ENCODE results near the gene APOC1. TPM values are rescaled to one million over a fixed set of nuclear protein-coding genes. Genes with fewer than 3 reads are reported as not detected.

The APOC1 gene
- total RNA-seq, 1 donor from 2014 or later: 1.2 TPM

- intact Hi-C loops (cut with micrococcal nuclease): loop anchor here (5.0 kb wide), 1 partner anchor 448 kb away; the partner anchor contains the start of genes POLR1G and PPP1R13L
- POLR2A ChIA-PET: interaction anchor here (1.3 to 3.3 kb wide), 3 partner anchors 42 to 80 kb away, joined by 5 to 26 read pairs (median 6); partner anchors contain the start of genes CLASRP, RELB and TOMM40
- Mint-ChIP-seq H3K4me3 (no peak overlapping the region), H3K27ac (peak overlapping the region; percentile 86), H3K4me1 (peaks cover 73% of the 10 kb centered on the region), H3K27me3 (no peaks in the 10 kb centered on the region), H3K36me3 (ENCODE audit: low read depth) (peaks cover 42% of the 10 kb centered on the region), H3K9me3 (no peaks in the 10 kb centered on the region)
- TF ChIP-seq CTCF (IDR thresholded peaks at IDR 0.05): no peak
- CTCF ChIA-PET: interaction anchor here (1.6 kb wide), 1 partner anchor 100 kb away, joined by 3 read pairs; no protein-coding TSS in a partner anchor
- DNase-seq (no peak), ATAC-seq (ENCODE audit: low read depth) (no peak)
These were observed 45.3 kb downstream of the APOC1 start for GRCh38 chr19:44959691-44960090.

GRCh38 chr19:44960906-44961728, 46.7 kb downstream of the APOC1 start:
- H3K9me3 Mint-ChIP-seq: no peaks in the 10 kb centered on the region
- H3K36me3 Mint-ChIP-seq (ENCODE audit: low read depth): peaks cover 39% of the 10 kb centered on the region
- ChIA-PET CTCF (interaction anchor here (0.9 to 1.6 kb wide), 4 partner anchors 9 to 98 kb away, joined by 3 to 4 read pairs (median 3); no protein-coding TSS in a partner anchor), POLR2A (interaction anchor here (0.5 to 3.3 kb wide), 14 partner anchors 40 to 538 kb away, joined by 3 to 26 read pairs (median 4); partner anchors contain the start of genes BLOC1S3, CLASRP, GEMIN7 and RELB)
- H3K4me1 Mint-ChIP-seq: peaks cover 63% of the 10 kb centered on the region
- DNase-seq (peak; percentile 22), ATAC-seq (ENCODE audit: low read depth) (peak; percentile 93)
- H3K27ac Mint-ChIP-seq: peak overlapping the region; percentile 86
- no peaks in the 10 kb centered on the region for H3K27me3 Mint-ChIP-seq
- intact Hi-C loops (cut with micrococcal nuclease): no loop called here
- H3K4me3 Mint-ChIP-seq: peak overlapping the region; percentile 61
- no peak for TF ChIP-seq CTCF (IDR thresholded peaks at IDR 0.05)

- H3K27me3 Mint-ChIP-seq: no peaks in the 10 kb centered on the region
- ATAC-seq (ENCODE audit: low read depth): no peak
- TF ChIP-seq CTCF (IDR thresholded peaks at IDR 0.05): no peak
- peaks cover 56% of the 10 kb centered on the region for H3K4me1 Mint-ChIP-seq
- intact Hi-C loops (cut with micrococcal nuclease): no loop called here
- H3K9me3 Mint-ChIP-seq: no peaks in the 10 kb centered on the region
- DNase-seq: no peak
- H3K36me3 Mint-ChIP-seq (ENCODE audit: low read depth): peaks cover 45% of the 10 kb centered on the region
- POLR2A ChIA-PET: interaction anchor here (0.6 to 3.3 kb wide), 9 partner anchors 39 to 538 kb away, joined by 3 to 26 read pairs (median 4); partner anchors contain the start of genes BLOC1S3, GEMIN7, RELB and TRAPPC6A
- CTCF ChIA-PET: interaction anchor here (0.9 to 1.5 kb wide), 3 partner anchors 10 to 98 kb away, joined by 3 to 4 read pairs (median 3); no protein-coding TSS in a partner anchor
- H3K4me3 Mint-ChIP-seq: peak overlapping the region; percentile 61
- H3K27ac Mint-ChIP-seq: peak overlapping the region; percentile 86
These were observed 47.4 kb downstream of the APOC1 start for GRCh38 chr19:44961821-44962220.

GRCh38 chr19:44968118-44968517, 53.7 kb downstream of the APOC1 start:
- POLR2A ChIA-PET: no interaction called here
- Mint-ChIP-seq H3K4me3 (no peak overlapping the region), H3K27ac (no peak overlapping the region)

More at GRCh38 chr19:44968118-44968517, 53.7 kb downstream of the APOC1 start:
- TF ChIP-seq CTCF (IDR thresholded peaks at IDR 0.05): no peak
- Mint-ChIP-seq H3K27me3 (no peaks in the 10 kb centered on the region), H3K9me3 (no peaks in the 10 kb centered on the region), H3K36me3 (ENCODE audit: low read depth) (peaks cover 52% of the 10 kb centered on the region), H3K4me1 (peaks cover 1% of the 10 kb centered on the region)
- intact Hi-C loops (cut with micrococcal nuclease): no loop called here
- ATAC-seq (ENCODE audit: low read depth) (no peak), DNase-seq (no peak)
- CTCF ChIA-PET: no interaction called here
